HG03097 (cell line): Measurements from ENCODE around the gene ADIPOR2.

Source experiments
- ATAC-seq: cut with Tn5 transposase; IDR thresholded peaks from one replicate; pipeline ENCODE4 v1.9.1; 2021; ENCODE audit not compliant: unreplicated experiment, low FRiP score

Gene ADIPOR2

GRCh38 chr12:1797011-1797901 is 106.4 kb downstream of the ADIPOR2 start:
- ATAC-seq = no peak

GRCh38 chr12:1797991-1798640 is 107.2 kb downstream of the ADIPOR2 start:
- no peak for ATAC-seq

- ATAC-seq = no peak
These were observed 107.8 kb downstream of the ADIPOR2 start for GRCh38 chr12:1798641-1799020.

GRCh38 chr12:1799051-1799881 is 108.4 kb downstream of the ADIPOR2 start:
- no peak for ATAC-seq

GRCh38 chr12:1799882-1800400 is 109.1 kb downstream of the ADIPOR2 start:
- no peak for ATAC-seq

- no peak for ATAC-seq
These were observed 109.8 kb downstream of the ADIPOR2 start for GRCh38 chr12:1800401-1801302.

- no peak for ATAC-seq
These were observed 110.6 kb downstream of the ADIPOR2 start for GRCh38 chr12:1801303-1801975.

- ATAC-seq = no peak
These were observed 112.9 kb downstream of the ADIPOR2 start for GRCh38 chr12:1803736-1804135.

- peak; percentile 89 for ATAC-seq
These were observed 113.9 kb downstream of the ADIPOR2 start for GRCh38 chr12:1804545-1805332.

GRCh38 chr12:1805441-1806081 is 114.7 kb downstream of the ADIPOR2 start:
- ATAC-seq = no peak

GRCh38 chr12:1806301-1807086 is 115.6 kb downstream of the ADIPOR2 start:
- no peak for ATAC-seq

- ATAC-seq = no peak
These were observed 116.4 kb downstream of the ADIPOR2 start for GRCh38 chr12:1807087-1807860.

- ATAC-seq = no peak
These were observed 117.3 kb downstream of the ADIPOR2 start for GRCh38 chr12:1808036-1808797.

- ATAC-seq = no peak
These were observed 118.1 kb downstream of the ADIPOR2 start for GRCh38 chr12:1808798-1809480.

- no peak for ATAC-seq
These were observed 118.8 kb downstream of the ADIPOR2 start for GRCh38 chr12:1809591-1810190.
